Activated CD8-positive, alpha-beta memory T cell treated with anti-CD3 and anti-CD28 coated beads, Interleukin-2, amount 50 U/mL, for 1 hour (primary cell): ENCODE results near the gene C5AR2.
A peak's percentile ranks its signal among the peaks of the same experiment; 100 is the strongest.
"Not testable (repeated sequence)": the region's sequence is repeated elsewhere in the genome, so short reads cannot be mapped to it uniquely, and the experiment has no call there.

Experiments
- DNase-seq: peaks from one replicate; pipeline ENCODE4 v3.0.0-alpha.2; 2020; ENCODE audit errors: extremely low read depth

C5AR2 gene

DNA sequence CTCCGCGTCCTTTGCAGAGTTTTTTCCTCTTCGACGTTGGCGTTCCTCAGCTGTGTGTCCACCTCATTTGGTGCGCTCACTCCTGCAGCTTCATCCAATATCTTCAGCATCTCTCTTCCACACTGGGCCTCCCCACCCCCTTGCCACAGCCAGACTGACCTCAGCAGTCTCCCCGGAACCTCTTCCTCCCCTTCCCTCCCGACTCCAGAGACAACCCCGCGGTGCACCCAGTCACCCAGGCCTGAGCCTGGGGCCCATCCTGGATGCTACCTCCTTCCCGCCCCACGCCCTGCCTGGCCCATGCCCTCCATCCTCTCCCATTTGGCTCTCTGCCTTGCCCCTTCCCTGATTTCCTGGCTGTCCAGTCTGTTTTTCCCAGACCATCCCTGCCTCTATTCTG lies 8.1 kb upstream of the C5AR2 start:
- no peak for DNase-seq

DNA sequence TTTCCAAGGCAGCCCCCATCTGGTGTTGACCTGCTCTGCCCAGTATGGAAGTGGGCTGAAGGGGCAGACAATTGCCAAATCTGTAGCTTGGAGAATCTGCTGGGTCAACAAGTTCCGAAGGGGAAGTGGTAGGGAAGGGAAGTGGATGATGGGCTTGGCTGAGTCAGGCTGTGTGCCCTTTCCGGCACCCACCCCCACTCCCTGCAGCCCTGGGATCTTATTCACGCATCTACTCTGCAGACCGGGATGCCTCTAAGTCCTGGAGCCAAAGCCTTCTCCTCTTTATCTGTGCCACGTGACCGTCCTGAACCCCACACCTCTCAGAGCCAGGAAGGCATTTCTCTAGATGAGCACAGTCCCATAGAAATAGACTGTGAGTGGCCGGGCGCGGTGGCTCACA lies 7.5 kb upstream of the C5AR2 start:
- DNase-seq: no peak

GRCh38 chr19:47330466-47330869 lies 1.5 kb upstream of the C5AR2 start:
- DNase-seq: no peak

GRCh38 chr19:47331490-47331889 lies 485 bp upstream of the C5AR2 start:
- no peak for DNase-seq

DNA sequence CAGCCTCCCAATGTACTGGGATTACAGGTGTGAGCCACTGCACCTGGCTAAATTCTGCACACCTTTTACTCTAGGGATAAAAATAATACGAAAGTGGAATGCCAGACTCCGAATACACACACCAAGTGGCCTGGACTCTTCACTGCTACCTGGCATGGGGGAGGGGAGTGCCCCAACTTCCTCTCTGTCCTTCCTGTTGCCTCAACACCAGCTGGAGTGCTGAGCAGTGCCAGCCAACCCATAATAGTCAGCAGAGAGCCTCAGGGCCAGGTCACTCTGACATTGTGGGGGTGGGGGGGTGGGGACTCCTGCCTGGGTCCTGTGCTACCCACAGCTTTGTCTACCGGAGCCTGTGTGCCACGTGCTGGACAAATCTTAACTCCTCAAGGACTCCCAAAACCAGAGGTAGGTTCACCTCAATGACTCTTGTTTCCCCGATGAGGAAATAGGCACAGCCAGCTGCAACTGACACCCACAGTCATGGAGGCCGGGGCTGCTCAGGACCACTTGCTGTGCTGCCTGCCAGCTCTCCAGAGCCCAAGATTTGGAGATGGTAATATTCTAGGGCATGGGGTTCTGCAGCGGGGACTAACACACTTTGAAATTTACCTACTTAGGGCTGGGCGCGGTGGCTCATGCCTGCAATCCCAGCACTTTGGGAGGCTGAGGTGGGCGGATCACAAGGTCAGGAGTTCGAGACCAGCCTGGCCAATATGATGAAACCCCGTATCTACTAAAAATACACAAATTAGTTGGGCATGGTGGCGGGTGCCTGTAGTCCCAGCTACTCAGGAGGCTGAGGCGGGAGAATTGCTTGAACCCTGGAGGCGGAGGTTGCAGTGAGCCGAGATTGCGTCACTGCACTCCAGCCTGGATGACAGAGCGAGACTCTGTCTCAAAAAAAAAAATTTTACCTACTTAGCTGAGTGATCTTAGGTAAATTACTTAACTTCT lies 5.1 kb downstream of the C5AR2 start:
- not testable (repeated sequence) for DNase-seq

GRCh38 chr19:47339196-47339880 lies 7.4 kb downstream of the C5AR2 start:
- no peak for DNase-seq

DNA sequence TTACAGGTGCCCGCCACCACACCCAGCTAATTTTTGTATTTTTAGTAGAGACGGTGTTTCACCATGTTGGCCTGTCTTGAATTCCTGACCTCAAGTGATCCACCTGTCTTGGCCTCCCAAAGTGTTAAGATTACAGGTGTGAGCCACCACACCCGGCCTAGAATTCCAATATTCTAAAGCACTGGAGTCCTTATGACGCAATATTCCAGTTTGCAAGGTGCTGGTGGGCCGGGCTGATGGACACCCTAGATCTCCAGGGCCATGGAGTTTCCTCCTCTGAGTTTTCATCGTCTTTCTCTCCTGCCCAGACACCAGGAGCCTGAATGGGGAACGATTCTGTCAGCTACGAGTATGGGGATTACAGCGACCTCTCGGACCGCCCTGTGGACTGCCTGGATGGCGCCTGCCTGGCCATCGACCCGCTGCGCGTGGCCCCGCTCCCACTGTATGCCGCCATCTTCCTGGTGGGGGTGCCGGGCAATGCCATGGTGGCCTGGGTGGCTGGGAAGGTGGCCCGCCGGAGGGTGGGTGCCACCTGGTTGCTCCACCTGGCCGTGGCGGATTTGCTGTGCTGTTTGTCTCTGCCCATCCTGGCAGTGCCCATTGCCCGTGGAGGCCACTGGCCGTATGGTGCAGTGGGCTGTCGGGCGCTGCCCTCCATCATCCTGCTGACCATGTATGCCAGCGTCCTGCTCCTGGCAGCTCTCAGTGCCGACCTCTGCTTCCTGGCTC lies 8.7 kb downstream of the C5AR2 start:
- DNase-seq: no peak

DNA sequence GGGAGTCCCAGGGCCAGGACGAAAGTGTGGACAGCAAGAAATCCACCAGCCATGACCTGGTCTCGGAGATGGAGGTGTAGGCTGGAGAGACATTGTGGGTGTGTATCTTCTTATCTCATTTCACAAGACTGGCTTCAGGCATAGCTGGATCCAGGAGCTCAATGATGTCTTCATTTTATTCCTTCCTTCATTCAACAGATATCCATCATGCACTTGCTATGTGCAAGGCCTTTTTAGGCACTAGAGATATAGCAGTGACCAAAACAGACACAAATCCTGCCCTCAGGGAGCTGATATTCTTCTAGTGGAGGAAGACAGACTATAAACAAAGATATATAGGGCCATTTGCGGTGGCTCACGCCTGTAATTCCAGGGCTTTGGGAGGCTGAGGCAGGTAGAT lies 9.8 kb downstream of the C5AR2 start:
- no peak for DNase-seq

DNA sequence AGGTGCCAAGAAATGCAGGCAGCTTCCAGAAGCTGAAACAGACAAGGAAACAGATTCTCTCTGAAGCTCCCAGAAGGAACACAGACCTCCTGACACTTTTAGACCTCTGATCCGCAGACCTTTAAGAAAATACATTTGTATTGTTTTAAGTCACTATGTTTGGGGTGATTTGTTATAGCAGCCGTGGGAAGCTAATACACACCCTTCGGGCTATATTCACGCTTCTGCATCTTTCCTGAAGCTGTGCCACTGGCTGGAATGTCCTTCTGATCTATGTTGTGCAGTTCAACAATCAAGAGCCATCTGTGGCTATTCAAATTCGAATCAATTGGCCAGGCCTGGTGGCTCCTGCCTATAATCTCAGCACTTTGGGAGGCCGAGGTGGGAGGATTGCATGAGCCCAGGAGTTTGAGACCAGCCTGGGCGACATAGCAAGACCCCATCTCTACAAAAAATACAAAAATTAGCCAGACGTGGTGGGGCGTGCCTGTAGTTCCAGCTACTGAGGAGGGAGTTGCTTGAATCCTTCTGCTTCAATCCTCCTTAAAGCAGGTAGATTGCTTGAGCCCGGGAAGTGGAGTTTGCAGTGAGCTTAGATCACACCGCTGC lies 11.3 kb downstream of the C5AR2 start:
- no peak for DNase-seq

DNA sequence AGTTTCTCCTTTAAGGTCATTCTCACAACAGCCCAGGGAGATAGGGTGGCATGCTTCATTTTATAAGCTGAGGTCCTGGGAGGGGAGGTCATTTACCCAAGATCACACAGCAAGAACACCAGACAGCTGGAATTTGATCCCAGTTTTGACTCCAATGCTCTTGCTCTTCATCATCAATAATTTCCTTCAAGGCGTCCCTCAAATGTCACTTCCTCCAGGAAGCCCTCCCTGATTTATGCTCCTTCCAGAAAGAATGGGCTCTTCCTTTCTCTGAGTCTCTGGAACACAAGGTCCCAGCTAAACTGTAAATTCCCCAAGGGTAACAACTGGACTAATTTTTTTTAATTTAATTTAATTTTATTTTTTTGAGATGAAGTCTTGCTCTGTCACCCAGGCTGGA lies 12.4 kb downstream of the C5AR2 start:
- no peak for DNase-seq

GRCh38 chr19:47346024-47346423 lies 14.0 kb downstream of the C5AR2 start:
- DNase-seq: not testable (repeated sequence)

GRCh38 chr19:47348819-47349795 lies 17.1 kb downstream of the C5AR2 start, which contains the start of gene DHX34:
TSS of gene DHX34 (plus strand) at chr19:47349315. CDS start at chr19:47353031, 3,716 bp downstream.
- DNase-seq: peak; percentile 95

DNA sequence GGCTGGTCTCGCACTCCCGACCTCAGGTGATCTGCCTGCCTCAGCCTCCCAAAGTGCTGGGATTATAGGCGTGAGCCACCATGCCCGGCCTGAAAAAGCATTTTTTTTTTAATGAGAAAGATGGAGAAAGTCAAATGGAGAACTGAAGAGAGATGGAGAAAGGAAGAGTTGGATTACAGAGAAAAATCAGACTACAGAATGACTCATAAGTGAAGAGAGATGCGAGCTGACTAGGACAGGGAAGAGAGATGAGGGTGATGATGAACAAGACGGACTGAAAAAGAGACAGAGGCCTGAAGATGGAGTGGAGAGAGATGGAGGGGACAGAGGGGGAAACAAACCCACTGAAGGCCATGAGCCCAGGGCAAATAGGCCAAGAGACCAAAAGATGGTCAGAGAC lies 18.7 kb downstream of the C5AR2 start:
- no peak for DNase-seq

GRCh38 chr19:47351548-47351947 lies 19.6 kb downstream of the C5AR2 start:
- DNase-seq: no peak

GRCh38 chr19:47352095-47352494 lies 20.1 kb downstream of the C5AR2 start:
- DNase-seq: no peak

GRCh38 chr19:47353307-47353712 lies 21.3 kb downstream of the C5AR2 start:
- DNase-seq: no peak

DNA sequence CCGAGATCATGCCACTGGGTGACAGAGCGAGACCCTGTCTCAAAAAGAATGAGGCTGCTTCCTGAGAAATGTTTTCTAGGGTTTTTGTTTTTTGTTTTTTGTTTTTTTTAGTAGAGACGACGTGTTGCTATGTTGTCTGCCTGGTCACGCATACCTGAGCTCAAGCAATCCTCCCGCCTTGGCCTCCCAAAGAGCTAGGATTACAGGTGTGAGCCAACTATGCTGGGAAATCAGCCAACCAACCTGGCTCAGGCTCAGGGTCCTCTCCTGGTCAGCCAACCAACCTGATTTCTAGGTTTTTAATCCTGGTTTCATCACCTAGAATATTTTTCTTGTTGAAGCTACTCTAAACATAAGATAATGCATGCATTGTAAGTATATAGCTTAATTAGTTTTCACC lies 24.9 kb downstream of the C5AR2 start:
- DNase-seq: no peak

- DNase-seq: no peak
Measured at GRCh38 chr19:47357788-47358680, 26.1 kb downstream of the C5AR2 start.

- DNase-seq: no peak
Measured at GRCh38 chr19:47358936-47359335, 27.0 kb downstream of the C5AR2 start.

DNA sequence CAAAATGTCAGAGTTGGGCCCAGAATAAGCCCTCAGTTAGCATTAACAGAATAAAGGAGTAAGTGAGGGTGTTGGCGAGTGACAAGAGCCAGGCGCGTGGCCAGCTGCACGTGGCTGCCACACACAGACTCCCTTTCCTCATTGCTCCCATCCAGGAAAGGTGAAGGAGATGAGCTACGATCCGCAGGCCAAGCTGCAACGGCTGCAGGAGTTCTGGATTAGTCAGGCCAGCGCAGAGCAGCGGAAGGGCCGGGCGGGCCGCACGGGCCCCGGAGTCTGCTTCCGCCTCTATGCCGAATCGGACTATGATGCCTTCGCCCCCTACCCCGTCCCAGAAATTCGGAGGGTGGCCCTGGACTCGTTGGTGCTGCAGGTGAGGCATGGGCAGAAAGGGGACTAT lies 30.3 kb downstream of the C5AR2 start:
- no peak for DNase-seq
